GM21825 (cell line): ENCODE measurements around the gene G3BP2.
"Not testable (repeated sequence)": the region's sequence is repeated elsewhere in the genome, so short reads cannot be mapped to it uniquely, and the experiment has no call there.

ENCODE experiments used
- ATAC-seq: cut with Tn5 transposase; IDR thresholded peaks from one replicate; pipeline ENCODE4 v1.9.1; 2021; ENCODE audit warnings: mild to moderate bottlenecking, moderate library complexity; ENCODE audit not compliant: unreplicated experiment

The G3BP2 gene

GRCh38 chr4:75685546-75686189 lies 12.5 kb upstream of the G3BP2 start:
- ATAC-seq = no peak

- ATAC-seq = no peak
Measured at GRCh38 chr4:75683482-75684155, 10.4 kb upstream of the G3BP2 start.

- ATAC-seq = no peak
Measured at GRCh38 chr4:75679876-75680575, 6.8 kb upstream of the G3BP2 start.

GRCh38 chr4:75678965-75679364 lies 5.8 kb upstream of the G3BP2 start:
- no peak for ATAC-seq

GRCh38 chr4:75678473-75678872 lies 5.3 kb upstream of the G3BP2 start:
- ATAC-seq = no peak

- ATAC-seq = no peak
Measured at GRCh38 chr4:75675004-75675531, 1.9 kb upstream of the G3BP2 start.

- ATAC-seq = no peak
Measured at GRCh38 chr4:75673959-75674328, 733 bp upstream of the G3BP2 start.

- ATAC-seq = peak; percentile 28
Measured at GRCh38 chr4:75672461-75673026, 667 bp downstream of the G3BP2 start.

GRCh38 chr4:75671802-75672421 lies 1.3 kb downstream of the G3BP2 start:
- no peak for ATAC-seq

- ATAC-seq = no peak
Measured at GRCh38 chr4:75668596-75668995, 4.6 kb downstream of the G3BP2 start.

- ATAC-seq = not testable (repeated sequence)
Measured at GRCh38 chr4:75667636-75668035, 5.6 kb downstream of the G3BP2 start.

GRCh38 chr4:75666299-75666698 lies 6.9 kb downstream of the G3BP2 start:
- ATAC-seq = no peak

- ATAC-seq = not testable (repeated sequence)
Measured at GRCh38 chr4:75664604-75665003, 8.6 kb downstream of the G3BP2 start.

GRCh38 chr4:75662626-75663025 lies 10.6 kb downstream of the G3BP2 start:
- ATAC-seq = no peak

- ATAC-seq = no peak
Measured at GRCh38 chr4:75660491-75660890, 12.7 kb downstream of the G3BP2 start.

- ATAC-seq = no peak
Measured at GRCh38 chr4:75659512-75660031, 13.6 kb downstream of the G3BP2 start.

GRCh38 chr4:75658876-75659275 lies 14.3 kb downstream of the G3BP2 start:
- ATAC-seq = no peak

- no peak for ATAC-seq
Measured at GRCh38 chr4:75655562-75655961, 17.6 kb downstream of the G3BP2 start.

GRCh38 chr4:75654905-75655304 lies 18.3 kb downstream of the G3BP2 start:
- ATAC-seq = no peak

GRCh38 chr4:75653845-75654503 lies 19.2 kb downstream of the G3BP2 start:
- no peak for ATAC-seq
